ENCODE results near the gene CHMP2B. TPM values are rescaled to one million over a fixed set of nuclear protein-coding genes. Genes with fewer than 3 reads are reported as not detected.

CHMP2B gene
- total and polyA plus RNA-seq, 9 of the 15 experiments (the other 6 are each of a cell fraction or from before 2014, with no cell fraction given), result 7.4 to 17.7 (median 10.6) TPM

DNA sequence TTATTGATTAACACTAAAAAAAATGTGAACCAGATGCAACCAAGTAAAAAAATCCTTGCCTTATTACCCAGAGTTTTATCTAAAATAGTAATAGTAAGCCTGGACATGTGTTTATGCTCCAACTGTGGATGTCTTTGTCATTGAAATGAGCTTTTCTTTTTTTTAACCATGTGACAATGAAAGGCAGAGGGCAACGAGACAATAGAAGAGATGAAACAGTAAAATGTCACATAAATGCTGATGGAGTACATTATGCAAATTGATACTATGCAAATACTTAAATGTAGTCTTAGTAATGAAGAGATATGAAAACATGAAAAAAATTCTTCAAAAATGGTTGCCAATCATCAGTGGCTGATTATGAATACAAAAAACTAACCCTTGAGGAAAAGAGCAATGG, 20.5 kb upstream of the CHMP2B start:
- Histone ChIP-seq H3K9ac (ENCODE audit: insufficient read depth in 1 of 2, low read depth in 2 of 2, low read length in 2 of 2) (no peak overlapping the region), H3K4me3 (no peak overlapping the region), H3K9me3 (replicated peaks; ENCODE audit: control insufficient read depth, insufficient read depth, low read depth, low read length) (no peaks in the 10 kb centered on the region), H3K9me1 (ENCODE audit: control insufficient read depth, insufficient read depth, low read length) (no peaks in the 10 kb centered on the region), H2AFZ (ENCODE audit: low read depth, low read length) (no peak overlapping the region), H3K27ac (ENCODE audit: extremely low read depth, low read depth, low read length) (no peak overlapping the region), H3K36me3 (ENCODE audit: control insufficient read depth, insufficient read depth, low read length) (no peaks in the 10 kb centered on the region), H3K4me2 (ENCODE audit: insufficient read depth, low read length) (no peak overlapping the region), H4K20me1 (replicated peaks; ENCODE audit: control insufficient read depth, insufficient read depth, low read length) (no peaks in the 10 kb centered on the region), H3K27me3 (ENCODE audit: control insufficient read depth in 2 of 2, insufficient read depth in 2 of 2, low read length in 2 of 2) (no peaks in the 10 kb centered on the region), H3K79me2 (ENCODE audit: control insufficient read depth, insufficient read depth, low read length) (no peaks in the 10 kb centered on the region), H3K4me1 (replicated peaks in 1 of 2; ENCODE audit: control insufficient read depth in 2 of 2, insufficient read depth in 2 of 2, low read length in 2 of 2) (no peaks in the 10 kb centered on the region; a peak in 1 of 5 replicates)
- ChIA-PET CTCF (ENCODE audit: low intra/inter-chr PET ratio) (no interaction called here), POLR2A (no interaction called here)
- ATAC-seq (no peak), FAIRE-seq (no peak), DNase-seq (ENCODE audit: extremely low read depth in 1 of 4, low spot score in 3 of 4) (no peak)
- no TSS peak for BruUV-seq (replicated peaks)
- 0% methylated on average over 1 of the region's 1 CpG for WGBS (ENCODE audit: insufficient coverage, low coverage, missing lambda C conversion rate)
- intact Hi-C loops (cut with micrococcal nuclease) (no loop called here), in situ Hi-C loops (cut with MboI) (no loop called here)
- TF ChIP-seq, protein P1, sequence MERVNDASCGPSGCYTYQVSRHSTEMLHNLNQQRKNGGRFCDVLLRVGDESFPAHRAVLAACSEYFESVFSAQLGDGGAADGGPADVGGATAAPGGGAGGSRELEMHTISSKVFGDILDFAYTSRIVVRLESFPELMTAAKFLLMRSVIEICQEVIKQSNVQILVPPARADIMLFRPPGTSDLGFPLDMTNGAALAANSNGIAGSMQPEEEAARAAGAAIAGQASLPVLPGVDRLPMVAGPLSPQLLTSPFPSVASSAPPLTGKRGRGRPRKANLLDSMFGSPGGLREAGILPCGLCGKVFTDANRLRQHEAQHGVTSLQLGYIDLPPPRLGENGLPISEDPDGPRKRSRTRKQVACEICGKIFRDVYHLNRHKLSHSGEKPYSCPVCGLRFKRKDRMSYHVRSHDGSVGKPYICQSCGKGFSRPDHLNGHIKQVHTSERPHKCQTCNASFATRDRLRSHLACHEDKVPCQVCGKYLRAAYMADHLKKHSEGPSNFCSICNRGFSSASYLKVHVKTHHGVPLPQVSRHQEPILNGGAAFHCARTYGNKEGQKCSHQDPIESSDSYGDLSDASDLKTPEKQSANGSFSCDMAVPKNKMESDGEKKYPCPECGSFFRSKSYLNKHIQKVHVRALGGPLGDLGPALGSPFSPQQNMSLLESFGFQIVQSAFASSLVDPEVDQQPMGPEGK (CRISPR knock-in tag; IDR thresholded peaks at IDR 0.05; ENCODE audit: borderline replicate concordance), result no peak
- TF ChIP-seq, protein P2, sequence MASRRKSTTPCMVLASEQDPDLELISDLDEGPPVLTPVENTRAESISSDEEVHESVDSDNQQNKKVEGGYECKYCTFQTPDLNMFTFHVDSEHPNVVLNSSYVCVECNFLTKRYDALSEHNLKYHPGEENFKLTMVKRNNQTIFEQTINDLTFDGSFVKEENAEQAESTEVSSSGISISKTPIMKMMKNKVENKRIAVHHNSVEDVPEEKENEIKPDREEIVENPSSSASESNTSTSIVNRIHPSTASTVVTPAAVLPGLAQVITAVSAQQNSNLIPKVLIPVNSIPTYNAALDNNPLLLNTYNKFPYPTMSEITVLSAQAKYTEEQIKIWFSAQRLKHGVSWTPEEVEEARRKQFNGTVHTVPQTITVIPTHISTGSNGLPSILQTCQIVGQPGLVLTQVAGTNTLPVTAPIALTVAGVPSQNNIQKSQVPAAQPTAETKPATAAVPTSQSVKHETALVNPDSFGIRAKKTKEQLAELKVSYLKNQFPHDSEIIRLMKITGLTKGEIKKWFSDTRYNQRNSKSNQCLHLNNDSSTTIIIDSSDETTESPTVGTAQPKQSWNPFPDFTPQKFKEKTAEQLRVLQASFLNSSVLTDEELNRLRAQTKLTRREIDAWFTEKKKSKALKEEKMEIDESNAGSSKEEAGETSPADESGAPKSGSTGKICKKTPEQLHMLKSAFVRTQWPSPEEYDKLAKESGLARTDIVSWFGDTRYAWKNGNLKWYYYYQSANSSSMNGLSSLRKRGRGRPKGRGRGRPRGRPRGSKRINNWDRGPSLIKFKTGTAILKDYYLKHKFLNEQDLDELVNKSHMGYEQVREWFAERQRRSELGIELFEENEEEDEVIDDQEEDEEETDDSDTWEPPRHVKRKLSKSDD (conservative IDR thresholded peaks at IDR 0.05; ENCODE audit: low read length), result no peak
- TF ChIP-seq SMARCB1 (IDR thresholded peaks at IDR 0.05; ENCODE audit: insufficient read length, low read depth) (no peak), NR1H2 (CRISPR knock-in tag; IDR thresholded peaks at IDR 0.05) (no peak), MED1 (CRISPR knock-in tag; IDR thresholded peaks at IDR 0.05; ENCODE audit: borderline replicate concordance) (no peak)
- TF ChIP-seq, protein P3, sequence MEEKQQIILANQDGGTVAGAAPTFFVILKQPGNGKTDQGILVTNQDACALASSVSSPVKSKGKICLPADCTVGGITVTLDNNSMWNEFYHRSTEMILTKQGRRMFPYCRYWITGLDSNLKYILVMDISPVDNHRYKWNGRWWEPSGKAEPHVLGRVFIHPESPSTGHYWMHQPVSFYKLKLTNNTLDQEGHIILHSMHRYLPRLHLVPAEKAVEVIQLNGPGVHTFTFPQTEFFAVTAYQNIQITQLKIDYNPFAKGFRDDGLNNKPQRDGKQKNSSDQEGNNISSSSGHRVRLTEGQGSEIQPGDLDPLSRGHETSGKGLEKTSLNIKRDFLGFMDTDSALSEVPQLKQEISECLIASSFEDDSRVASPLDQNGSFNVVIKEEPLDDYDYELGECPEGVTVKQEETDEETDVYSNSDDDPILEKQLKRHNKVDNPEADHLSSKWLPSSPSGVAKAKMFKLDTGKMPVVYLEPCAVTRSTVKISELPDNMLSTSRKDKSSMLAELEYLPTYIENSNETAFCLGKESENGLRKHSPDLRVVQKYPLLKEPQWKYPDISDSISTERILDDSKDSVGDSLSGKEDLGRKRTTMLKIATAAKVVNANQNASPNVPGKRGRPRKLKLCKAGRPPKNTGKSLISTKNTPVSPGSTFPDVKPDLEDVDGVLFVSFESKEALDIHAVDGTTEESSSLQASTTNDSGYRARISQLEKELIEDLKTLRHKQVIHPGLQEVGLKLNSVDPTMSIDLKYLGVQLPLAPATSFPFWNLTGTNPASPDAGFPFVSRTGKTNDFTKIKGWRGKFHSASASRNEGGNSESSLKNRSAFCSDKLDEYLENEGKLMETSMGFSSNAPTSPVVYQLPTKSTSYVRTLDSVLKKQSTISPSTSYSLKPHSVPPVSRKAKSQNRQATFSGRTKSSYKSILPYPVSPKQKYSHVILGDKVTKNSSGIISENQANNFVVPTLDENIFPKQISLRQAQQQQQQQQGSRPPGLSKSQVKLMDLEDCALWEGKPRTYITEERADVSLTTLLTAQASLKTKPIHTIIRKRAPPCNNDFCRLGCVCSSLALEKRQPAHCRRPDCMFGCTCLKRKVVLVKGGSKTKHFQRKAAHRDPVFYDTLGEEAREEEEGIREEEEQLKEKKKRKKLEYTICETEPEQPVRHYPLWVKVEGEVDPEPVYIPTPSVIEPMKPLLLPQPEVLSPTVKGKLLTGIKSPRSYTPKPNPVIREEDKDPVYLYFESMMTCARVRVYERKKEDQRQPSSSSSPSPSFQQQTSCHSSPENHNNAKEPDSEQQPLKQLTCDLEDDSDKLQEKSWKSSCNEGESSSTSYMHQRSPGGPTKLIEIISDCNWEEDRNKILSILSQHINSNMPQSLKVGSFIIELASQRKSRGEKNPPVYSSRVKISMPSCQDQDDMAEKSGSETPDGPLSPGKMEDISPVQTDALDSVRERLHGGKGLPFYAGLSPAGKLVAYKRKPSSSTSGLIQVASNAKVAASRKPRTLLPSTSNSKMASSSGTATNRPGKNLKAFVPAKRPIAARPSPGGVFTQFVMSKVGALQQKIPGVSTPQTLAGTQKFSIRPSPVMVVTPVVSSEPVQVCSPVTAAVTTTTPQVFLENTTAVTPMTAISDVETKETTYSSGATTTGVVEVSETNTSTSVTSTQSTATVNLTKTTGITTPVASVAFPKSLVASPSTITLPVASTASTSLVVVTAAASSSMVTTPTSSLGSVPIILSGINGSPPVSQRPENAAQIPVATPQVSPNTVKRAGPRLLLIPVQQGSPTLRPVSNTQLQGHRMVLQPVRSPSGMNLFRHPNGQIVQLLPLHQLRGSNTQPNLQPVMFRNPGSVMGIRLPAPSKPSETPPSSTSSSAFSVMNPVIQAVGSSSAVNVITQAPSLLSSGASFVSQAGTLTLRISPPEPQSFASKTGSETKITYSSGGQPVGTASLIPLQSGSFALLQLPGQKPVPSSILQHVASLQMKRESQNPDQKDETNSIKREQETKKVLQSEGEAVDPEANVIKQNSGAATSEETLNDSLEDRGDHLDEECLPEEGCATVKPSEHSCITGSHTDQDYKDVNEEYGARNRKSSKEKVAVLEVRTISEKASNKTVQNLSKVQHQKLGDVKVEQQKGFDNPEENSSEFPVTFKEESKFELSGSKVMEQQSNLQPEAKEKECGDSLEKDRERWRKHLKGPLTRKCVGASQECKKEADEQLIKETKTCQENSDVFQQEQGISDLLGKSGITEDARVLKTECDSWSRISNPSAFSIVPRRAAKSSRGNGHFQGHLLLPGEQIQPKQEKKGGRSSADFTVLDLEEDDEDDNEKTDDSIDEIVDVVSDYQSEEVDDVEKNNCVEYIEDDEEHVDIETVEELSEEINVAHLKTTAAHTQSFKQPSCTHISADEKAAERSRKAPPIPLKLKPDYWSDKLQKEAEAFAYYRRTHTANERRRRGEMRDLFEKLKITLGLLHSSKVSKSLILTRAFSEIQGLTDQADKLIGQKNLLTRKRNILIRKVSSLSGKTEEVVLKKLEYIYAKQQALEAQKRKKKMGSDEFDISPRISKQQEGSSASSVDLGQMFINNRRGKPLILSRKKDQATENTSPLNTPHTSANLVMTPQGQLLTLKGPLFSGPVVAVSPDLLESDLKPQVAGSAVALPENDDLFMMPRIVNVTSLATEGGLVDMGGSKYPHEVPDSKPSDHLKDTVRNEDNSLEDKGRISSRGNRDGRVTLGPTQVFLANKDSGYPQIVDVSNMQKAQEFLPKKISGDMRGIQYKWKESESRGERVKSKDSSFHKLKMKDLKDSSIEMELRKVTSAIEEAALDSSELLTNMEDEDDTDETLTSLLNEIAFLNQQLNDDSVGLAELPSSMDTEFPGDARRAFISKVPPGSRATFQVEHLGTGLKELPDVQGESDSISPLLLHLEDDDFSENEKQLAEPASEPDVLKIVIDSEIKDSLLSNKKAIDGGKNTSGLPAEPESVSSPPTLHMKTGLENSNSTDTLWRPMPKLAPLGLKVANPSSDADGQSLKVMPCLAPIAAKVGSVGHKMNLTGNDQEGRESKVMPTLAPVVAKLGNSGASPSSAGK (IDR thresholded peaks at IDR 0.05), result no peak

Data from K562 (cell line).